HG02642 (cell line): ENCODE results near the gene EIF2D.

ENCODE experiments used
- ATAC-seq: cut with Tn5 transposase; IDR thresholded peaks from one replicate; pipeline ENCODE4 v1.9.1; 2021; ENCODE audit warnings: mild to moderate bottlenecking; ENCODE audit not compliant: unreplicated experiment, poor library complexity

The EIF2D gene

DNA sequence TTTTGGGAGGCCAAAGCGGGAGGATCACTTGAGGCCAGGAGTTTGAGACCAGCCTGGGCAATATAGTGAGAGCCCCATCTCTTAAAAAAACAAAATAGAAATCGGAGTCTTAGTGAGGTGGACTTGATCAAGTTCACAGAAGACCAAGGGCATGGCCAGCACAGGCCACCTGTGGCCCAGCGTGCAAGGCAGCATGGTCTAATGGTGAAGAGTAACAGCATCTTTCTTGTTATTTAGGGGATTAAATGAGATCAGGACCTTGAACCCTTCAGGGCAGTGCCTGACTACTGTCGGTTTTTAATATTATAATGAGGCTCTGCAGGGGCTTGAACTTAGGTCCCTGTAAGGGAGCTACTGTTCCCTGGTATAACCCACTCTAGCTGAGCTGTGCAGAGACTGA lies 38.5 kb downstream of the EIF2D start:
- no peak for ATAC-seq

DNA sequence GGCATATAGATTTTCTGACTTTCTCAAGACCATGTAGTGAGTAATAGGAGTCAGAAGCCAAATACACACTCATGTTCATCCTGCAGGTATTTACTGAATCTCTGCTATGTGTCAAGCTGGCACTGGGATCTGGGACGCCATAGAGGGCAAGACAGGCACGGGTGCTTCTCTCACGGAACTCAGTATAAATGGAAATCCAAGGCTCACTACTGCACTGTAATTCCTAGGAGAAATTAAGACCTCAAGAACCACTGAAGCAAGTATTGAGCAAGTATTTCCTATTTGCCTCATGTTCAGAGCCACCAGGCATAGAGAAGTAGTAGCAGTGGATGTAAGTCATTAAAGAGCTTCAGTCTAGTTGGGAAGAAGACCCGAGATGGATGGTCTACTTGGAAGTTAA lies 38.9 kb downstream of the EIF2D start:
- ATAC-seq, result no peak

DNA sequence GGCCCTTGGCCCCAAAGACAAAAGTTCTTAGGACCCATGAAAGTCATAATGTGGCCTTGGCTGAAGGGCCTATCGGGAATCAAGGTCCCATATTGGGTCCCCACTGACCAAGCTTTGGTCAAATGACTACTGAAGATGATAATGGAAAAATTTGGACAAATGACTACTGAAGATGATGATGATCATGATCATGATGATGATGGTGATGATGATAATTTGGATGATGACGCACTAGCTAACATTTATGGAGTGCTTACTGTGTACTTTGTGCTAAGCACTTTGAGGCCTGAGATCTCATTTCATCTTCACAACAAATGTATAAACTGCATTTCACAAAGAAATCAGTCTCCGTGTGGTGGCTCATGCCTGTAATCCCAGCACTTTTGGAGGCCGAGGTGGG lies 39.4 kb downstream of the EIF2D start:
- ATAC-seq, result no peak

DNA sequence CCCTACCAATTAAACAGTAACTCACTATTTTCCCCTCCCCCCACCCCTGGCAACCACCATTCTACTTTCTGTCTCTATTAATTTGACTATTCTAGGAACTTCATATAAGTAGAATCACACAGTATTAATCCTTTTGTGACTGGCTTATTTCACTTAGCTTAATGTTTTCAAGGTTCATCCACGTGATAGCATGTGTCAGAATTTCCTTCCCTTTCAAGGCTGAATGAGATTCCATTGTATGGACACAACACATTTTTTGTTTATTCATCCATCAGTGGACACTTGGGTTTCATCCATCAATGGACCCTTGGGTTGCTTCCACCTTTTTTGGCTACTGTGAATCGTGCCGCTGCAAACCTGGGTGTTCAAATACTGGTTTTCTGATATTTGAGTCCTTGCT lies 41.7 kb downstream of the EIF2D start:
- no peak for ATAC-seq

DNA sequence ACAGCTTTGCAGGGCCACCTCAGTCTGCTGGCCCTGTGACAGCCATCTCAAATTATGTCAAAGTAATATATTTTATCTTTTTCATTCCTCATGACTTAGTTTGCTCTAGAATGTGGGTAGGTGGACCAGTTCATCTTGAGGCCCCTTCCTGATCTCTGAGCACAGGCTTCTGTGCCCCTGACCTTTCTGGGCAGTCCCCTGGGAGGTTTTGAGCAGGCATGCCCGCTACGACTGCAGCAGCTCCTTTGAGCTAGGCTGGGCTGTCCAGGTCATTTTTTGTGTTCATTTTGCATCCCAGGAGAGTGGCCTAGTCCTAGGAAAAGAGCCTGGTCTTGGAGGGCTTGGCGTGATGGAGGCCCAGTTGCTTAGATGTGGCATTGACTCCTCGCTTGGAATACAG lies 42.7 kb downstream of the EIF2D start:
- ATAC-seq, result no peak

DNA sequence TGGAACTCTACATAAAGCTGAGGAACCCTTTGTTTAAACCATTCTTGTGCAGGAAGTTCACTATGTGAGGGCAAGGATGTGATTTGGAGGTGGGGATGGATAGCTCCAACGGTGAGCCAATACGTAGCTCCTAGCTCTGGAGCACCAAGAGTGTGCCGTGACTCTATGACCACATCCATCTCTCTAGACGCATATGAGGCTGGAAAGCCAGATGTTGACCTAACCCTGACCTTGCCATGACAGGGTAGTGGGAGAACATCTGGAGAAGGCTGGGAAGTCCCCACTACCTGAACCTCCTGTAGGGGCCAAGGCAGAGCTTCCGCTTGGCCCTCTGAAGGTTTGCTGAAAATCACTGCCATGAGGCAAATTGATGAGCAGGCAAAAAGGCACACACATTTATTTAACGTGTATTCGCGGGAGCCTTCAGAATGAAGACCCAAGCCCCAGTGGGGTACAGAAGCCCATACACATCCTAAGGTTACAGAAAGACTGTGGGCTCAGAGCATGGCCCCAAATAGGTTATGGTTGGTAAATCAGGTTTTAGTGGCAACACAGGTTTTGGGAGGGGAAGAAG lies 43.4 kb downstream of the EIF2D start:
- ATAC-seq, result no peak

DNA sequence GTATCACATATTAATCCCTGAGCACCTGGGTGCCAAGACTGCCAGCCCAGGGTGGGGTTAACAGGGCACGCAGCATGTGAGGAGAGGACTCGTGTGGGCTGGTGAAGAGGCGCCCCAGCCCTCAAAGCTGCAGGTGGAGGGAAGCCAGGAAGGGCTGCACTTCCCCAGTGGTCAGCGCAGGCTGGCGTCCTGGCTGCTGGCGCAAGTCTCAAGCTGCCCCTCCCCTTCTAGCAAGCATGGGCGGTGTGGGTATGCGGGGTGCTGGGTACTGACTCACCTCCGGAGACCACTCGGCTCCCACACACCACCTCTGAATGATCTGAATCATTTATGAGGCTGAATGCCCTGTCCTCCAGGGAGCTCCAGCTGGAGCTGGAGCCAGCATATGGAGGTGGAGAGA lies 44.0 kb downstream of the EIF2D start:
- ATAC-seq, result no peak

DNA sequence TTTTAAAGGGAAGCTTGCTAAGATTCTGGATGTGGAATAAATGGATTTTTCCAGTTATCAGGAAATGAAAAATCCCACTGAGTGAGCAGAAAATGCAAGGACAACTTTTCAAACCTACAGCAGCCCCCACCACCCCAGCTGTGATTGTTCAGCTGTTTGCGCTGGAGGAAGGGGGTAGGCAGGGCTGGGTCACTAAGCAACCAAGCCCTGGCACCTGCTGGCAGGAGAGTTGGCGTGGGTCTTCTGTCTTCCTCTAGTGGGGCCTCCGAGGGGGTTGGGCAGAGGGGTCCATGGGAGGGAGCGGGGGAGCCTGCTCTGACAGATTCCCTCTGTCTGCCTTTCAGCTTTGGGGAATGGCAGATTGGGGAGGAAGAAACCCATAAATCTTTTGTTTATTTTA lies 45.3 kb downstream of the EIF2D start:
- no peak for ATAC-seq

DNA sequence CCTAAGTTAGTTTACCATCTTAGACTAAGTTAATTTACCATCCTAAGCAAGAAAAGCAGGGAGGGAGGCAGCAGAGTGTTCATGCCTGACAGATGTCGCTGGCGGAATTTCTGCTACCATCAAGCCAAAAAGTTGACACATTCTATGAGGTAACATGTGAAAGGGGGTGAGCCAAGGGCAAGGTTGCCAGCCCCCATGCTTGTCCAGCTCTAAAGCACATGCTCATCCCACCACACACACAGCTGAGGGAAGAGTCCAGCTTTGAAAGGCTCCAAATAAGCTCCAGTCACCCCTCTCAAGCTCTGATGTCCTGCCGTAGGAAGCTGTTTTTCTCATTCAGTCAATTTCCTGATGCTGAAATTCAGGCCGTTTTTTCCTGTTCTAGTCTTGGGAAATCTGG lies 46.3 kb downstream of the EIF2D start:
- no peak for ATAC-seq

DNA sequence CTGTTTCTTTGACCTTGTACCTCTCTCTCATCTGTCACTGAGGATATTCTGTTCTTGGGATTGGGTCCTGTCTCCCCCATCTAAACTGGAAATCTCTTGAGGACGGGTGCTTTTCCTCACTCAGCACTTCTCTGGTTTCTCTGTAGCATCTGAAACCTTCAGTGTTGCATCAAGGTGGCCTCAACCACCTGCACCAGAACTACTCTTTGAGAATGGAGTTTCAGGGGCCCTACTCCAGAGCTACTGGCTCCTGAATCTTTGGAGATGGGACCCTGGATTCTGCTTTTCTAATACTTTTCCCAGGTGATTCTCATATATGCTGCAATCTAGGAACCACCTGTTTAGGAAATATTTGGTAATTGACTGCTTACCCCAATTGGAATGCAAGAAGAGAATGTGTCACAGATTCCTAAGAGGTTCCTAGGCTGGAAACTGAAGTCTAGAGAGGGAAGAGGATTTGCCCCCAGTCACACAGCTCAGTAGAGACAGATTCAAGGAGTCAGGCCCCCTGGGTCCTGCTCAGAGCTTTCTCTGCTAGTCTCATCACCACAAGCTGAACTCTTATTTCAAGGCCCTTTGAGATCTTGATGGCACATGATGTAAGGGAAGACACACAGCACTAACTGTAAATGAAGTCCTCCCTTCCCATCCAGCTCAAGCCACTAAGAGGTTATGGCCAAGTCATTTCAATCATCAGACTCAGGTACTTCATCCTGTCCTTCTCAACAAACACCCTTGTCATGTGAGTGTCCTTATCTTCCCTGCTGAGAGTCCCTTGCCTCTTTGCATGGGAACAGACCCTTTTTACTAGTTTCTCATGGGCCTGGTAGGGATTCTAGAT lies 48.7 kb downstream of the EIF2D start:
- ATAC-seq, result peak; percentile 29

DNA sequence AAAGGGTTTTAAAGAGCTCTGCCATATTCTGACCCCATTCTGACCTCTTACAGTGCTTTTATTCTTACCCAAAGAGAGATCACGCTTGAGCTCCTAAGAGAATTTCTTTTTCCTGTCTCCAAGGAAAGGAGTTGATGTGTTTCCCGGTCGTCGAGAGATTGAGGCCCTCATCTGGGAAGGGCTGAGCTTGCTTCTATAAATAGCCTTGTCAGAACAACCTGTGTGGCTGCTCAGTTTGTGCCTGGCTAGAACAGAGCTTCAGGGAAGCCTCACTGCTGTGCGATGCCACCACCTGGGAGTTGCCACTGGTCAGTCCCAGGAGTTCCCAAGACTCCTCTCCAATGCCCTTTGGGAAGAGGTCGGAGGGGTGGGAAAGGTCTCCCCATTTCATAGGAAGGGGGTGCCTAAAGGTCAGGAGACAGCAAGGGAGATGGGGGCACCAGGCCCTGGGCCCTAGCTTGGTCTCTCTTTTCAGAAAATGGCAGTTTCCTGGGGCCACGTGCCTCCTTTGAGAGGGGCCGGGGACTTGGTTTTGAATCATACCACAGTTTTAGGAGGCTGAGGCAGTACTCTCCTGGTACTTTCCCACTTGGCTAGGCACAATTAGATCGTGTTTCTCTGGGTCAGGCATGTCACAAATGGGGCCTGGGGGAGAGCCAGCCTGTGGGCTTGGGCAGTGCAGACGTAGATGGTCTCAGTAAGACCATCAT lies 52.1 kb downstream of the EIF2D start:
- no peak for ATAC-seq

DNA sequence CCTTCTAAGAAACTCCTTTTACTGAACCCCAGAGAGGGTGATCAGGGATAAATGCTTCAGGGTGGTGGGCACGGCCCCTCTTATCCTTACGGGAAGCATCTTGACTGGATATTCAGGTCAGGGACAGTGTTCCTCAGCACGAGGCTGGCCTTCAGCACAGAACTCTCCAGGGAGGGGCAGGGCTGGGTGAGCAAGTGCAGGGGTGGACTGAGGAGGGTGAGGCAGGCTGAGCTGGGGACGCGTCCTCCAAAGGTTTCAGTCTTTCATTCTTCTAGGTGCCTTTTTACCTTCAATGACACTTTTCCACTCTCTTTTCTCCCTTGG lies 52.6 kb downstream of the EIF2D start:
- no peak for ATAC-seq

DNA sequence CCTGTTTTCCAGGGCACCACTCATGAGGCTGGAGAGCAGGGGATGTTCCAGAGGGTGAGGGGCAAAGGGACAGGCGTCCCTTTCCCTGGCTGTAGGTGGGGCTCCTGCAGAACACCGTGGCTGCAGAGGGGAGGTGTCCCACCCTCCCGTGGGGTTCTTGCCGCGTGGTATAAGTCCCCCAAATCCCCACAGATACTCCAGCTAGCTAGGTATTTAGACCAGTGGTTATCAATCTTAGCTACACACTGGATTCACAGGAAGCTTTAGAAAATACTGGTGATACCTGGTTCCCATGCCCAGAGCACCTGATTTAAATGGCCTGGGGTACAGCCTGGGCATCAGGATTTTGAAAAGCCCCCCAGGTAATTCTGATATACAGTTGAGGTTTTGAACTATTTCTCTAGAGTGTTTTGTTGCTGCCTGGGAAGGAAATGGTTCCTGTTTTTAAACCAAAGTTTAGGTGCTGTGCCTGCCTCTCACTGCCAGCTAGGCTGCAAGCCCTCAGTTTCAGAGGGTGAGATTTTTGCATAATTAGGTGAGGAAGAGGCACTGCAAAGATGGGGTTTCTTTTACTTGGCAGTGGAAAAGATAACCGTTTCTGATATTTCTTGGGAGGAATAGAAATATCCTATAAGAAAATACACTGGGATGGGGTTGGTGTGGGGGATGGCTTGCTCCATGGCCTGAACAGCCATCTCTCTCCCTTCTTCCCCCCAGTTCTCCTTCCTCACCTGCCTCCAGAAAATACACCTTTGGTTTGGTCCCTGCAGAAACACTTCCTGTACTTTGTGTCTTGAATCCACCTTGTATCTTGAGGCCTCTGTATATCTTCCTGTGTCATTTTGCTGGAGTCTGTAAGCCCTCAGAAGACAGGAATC lies 53.2 kb downstream of the EIF2D start:
- ATAC-seq, result no peak

DNA sequence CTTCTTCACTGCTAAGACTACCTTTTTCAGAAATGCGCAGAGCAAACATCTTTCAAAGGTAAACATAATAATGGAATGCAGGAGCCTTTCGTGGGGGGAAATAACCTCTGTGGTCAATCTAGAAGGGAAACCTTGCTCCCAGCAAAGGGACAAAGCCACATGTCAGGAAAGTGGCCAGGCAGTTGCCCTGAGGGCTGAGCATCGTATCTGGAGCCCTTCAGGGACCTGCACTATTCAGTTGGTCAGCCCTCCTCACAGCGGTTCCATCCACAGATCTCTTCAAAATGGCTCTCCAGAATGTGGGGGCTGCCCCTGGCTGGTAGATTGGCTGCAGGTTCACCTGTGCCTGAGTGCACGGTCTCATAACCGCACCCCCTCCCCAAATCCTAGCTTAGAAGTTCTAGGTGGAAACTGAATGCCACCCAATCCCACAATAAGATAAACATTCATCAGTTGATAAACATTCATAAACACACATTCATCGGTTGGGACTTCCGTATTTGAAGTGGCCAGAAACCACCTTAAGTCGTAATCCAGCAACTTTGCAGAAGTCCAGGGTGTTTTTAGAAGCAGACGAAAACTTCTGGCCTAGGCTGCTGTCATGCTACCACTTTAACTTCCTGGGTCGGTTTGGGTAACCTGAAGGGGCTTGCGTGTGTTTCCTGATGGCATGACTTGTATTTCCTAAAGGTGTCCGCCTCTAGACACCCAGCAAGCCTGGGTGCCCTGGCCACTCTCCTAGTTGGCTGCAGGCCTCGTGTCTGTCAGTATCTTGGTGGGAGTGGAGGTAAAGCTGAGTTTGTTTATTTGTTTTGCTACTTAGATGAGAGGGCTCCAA lies 54.4 kb downstream of the EIF2D start:
- ATAC-seq, result no peak

DNA sequence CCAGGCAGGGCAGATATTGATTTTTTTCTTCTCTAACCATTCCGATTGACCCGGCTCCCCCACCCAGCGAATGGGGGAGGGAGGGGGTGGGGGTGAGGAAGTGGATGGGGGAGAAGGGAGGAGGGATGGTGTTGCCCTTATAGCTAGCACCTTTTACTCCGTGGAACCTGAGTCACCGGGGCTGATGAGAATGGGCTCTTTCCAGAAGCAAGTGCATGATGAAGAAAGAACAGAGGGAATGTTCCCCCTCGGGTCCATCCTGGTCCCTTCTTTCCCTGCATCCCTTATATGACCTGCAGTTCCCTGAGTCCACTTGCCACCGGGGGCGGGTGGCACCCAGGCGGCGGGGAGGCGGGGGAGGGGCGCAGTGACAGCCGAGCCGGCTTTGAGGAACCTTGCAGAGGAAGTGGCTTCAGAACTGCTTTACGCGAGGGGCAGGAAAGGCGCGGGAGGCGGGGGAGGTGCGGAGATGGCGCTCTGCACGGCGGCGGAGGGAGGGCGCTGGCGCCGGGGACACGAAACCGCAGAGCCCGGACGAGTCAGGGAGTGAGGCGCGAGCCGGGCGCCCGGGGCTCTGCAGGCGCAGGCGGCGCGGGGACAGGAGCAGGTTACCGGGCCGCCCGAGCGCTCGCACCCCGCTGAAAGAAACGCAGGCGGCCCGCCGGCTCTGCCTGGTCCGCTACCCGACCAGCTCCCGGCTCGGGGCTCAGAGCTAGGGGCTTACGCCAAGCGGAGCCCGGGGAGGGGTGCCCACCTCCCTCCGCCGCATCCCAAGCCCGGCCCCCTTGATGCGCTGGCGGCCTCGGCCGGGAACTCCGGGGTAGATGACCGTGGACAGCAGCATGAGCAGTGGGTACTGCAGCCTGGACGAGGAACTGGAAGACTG lies 55.3 kb downstream of the EIF2D start:
- ATAC-seq, result peak; percentile 47

DNA sequence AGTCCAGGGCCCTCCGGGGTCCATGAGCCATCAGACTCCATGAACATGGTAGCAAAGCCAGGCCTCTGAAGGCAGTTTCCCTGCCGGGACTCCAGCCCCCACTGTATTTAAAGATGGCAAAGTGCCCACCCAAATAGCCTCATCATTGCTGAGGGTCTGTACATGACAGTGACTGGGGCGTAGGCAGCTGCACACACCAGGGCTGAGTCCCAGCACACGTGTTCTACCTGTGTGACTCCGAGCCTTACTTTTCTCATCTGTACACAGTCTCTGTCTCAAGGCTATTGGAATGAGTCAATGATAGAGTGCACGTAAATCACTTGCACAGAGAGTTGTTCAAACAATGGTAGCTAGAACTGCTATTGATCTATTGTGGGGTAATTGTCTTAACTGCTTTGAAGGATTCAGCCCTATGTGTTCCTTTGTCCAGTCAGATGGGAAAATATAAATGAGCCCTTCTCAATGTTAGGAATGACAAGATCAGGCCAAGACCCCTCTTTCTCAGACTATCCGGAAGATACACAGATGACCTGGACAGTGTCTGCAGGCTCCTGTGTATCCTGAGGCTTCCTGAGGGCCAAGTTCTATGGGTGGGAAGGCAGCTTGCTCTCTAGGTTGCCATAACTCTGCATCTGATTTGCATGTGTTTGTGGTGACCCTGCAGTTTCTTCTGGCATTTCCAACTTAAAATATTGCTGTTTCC lies 56.1 kb downstream of the EIF2D start:
- no peak for ATAC-seq

DNA sequence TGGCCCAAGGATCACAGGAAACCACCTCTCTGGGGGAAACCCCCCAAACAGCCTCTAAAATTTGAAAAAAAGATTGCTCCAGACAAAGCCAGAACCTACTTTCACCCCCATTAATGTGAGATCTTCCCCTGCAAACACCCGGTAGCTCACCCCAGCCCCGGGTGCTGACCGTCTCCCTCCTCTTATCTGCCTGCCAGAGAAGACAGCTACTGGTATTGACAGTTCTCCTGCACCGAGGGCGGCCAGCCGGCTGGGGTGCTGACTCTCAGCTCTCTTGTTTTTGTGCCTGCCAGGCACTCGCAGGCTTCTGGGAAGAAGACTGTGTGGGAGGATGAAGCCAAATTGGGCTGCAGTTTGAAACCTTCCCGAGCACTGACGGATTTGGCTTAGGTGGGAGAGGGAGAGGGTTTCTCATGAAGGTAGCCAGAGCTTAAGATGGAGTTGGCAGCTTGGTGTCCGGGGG lies 56.8 kb downstream of the EIF2D start:
- ATAC-seq, result no peak
